Globus pallidus (tissue), 1 donor: Measurements from ENCODE around the gene SLC25A22.

Experiments
- DNase-seq: peaks from one replicate; pipeline ENCODE4 v3.0.0-alpha.2; 2015; ENCODE audit warnings: low spot score

The SLC25A22 gene

GRCh38 chr11:833849-834311, 35.8 kb upstream of the SLC25A22 start:
- no peak for DNase-seq

GRCh38 chr11:833114-833791, 35.2 kb upstream of the SLC25A22 start:
- no peak for DNase-seq

GRCh38 chr11:832529-833113, 34.5 kb upstream of the SLC25A22 start, which contains the start of gene CD151:
TSS of gene CD151 (plus strand) at chr11:832952. CDS start at chr11:836070, 3,118 bp downstream.
- DNase-seq, result no peak

GRCh38 chr11:831961-832528, 34.0 kb upstream of the SLC25A22 start:
- DNase-seq, result no peak

GRCh38 chr11:831118-831864, 33.2 kb upstream of the SLC25A22 start:
- DNase-seq, result no peak

- DNase-seq, result no peak
Observed at GRCh38 chr11:830295-831117, 32.4 kb upstream of the SLC25A22 start.

- no peak for DNase-seq
Observed at GRCh38 chr11:829847-830294, 31.8 kb upstream of the SLC25A22 start.

GRCh38 chr11:829176-829846, 31.2 kb upstream of the SLC25A22 start:
- DNase-seq, result no peak

GRCh38 chr11:828506-829175, 30.6 kb upstream of the SLC25A22 start:
- DNase-seq, result no peak

GRCh38 chr11:827897-828192, 29.8 kb upstream of the SLC25A22 start, which contains the start of gene CRACR2B:
TSS of gene CRACR2B (plus strand) at chr11:827919. CDS start at chr11:828608, 689 bp downstream.
- DNase-seq, result no peak

- DNase-seq, result no peak
Observed at GRCh38 chr11:827146-827896, 29.2 kb upstream of the SLC25A22 start.

GRCh38 chr11:826836-827145, 28.7 kb upstream of the SLC25A22 start:
- DNase-seq, result no peak

GRCh38 chr11:826227-826621, 28.1 kb upstream of the SLC25A22 start:
- DNase-seq, result no peak

- DNase-seq, result no peak
Observed at GRCh38 chr11:825366-826226, 27.5 kb upstream of the SLC25A22 start.

- no peak for DNase-seq
Observed at GRCh38 chr11:824942-825341, 26.9 kb upstream of the SLC25A22 start.

GRCh38 chr11:824292-824880, 26.3 kb upstream of the SLC25A22 start:
- DNase-seq, result peak; percentile 60

GRCh38 chr11:823441-824291, 25.6 kb upstream of the SLC25A22 start:
- no peak for DNase-seq
